Stimulated activated CD4-positive, alpha-beta T cell treated with anti-CD3 and anti-CD28 coated beads, Interleukin-12 subunit alpha, Interleukin-12 subunit beta, amount 100 ng/mL, for 48 hours (primary cell): ENCODE data around the gene CDT1.
"Not testable (repeated sequence)": the region's sequence is repeated elsewhere in the genome, so short reads cannot be mapped to it uniquely, and the experiment has no call there.

Experiments
- DNase-seq, 3 donors: peaks; one replicate each; pipeline ENCODE4 v3.0.0-alpha.2; 2020; ENCODE audit warnings: low read depth in 2 of 3, low spot score in 1 of 3

Gene CDT1

GRCh38 chr16:88782454-88783390, 20.9 kb upstream of the CDT1 start:
- peak; percentile 67 to 80 (median 75) for DNase-seq

GRCh38 chr16:88783391-88784073, 20.1 kb upstream of the CDT1 start:
- DNase-seq = no peak

GRCh38 chr16:88784074-88784855, 19.3 kb upstream of the CDT1 start:
- no peak for DNase-seq

DNA sequence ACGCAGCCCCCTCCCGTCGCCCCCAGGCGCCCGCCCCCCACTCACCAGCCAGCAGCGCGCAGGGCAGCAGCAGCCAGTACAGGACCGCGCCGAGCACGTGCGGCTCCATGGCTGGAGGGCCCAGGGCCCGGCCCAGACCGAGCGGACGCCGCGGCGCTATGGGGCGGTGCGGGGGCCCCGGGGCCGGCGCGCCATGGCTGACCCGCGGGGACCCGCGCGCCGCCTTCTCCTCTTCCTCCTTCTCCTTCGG, 18.8 kb upstream of the CDT1 start:
- DNase-seq = no peak

DNA sequence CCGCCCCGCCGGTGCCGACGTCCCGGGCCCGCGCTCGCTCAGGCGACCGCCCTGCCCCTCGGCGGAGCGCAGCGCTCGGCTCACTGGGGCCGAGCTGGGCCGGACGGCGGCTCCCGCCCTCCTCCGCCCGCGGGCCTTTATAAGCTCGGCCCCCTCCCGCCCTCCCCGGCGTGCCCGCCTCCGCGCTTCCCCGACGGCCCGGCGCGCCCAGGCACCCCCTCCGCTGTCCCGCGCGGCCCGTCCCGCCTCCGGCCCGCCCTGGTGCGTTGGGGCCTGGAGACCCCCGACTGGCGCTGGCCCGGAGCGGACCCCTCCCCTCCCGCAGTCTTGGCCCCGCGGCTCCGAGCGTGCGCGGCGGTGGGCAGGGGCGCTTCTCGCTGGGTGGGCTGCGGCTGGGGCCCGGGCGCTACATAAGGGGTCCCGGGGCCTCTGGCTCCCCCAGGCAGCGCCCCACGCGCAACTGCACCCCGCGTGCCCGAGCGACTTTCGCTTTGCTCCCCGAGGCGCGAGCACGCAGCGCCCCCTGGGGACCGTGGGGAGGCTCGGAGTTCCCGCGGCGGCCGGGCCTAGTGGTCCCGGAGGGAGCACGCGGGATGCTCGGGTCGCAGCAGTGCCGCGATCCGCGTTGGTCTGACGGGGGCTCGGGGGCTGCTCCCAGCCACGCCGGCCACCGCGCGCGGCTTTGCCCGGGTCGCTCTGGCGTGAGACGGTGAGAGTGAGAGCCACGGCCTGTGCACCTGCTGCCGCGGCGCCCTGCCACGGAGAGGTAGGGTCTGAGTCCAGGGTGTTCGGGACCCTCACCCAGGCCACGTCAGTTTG, 18.3 kb upstream of the CDT1 start, which contains the start of gene PIEZO1:
Gene PIEZO1, minus strand, starts transcription at position 115 of the 819 bp plus-strand sequence. CDS start 256 bp downstream, outside the sequence.
- DNase-seq = peak in 1 of 3 donors; percentile 67

DNA sequence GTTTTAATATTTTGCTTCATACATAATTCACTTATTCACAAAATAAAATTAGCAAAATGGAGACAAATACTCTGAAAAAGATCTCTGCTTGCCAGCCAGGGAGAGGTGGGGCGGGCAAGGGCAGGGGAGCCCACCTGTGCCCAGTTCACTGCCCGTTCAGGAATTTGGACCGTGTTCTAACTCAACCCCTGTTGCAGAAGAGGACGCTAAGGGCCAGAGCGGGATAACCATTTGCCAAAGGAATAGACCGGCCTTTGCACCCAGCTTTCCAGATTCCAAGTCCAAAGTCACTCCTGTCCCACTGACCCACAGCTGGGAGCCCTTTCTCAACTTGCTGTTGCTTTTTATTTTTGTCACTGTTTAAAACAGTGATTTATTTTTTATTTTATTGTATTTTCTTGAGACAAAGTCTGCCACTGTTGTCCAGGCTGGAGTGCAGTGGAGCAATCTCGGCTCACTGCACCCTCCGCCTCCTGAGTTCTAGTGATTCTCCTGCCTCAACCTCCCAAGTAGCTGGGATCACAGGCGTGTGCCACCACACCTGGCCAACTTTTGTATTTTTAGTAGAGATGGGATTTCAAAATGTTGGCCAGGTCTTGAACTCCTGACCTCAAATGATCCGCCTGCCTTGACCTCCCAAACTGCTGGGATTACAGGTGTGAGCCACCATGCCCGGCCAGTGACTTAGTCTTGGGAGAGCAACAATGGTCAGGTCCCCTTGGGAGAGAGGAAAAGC, 15.8 kb upstream of the CDT1 start:
- no peak for DNase-seq

- not testable (repeated sequence) for DNase-seq
Observed at GRCh38 chr16:88788749-88789148, 14.8 kb upstream of the CDT1 start.

DNA sequence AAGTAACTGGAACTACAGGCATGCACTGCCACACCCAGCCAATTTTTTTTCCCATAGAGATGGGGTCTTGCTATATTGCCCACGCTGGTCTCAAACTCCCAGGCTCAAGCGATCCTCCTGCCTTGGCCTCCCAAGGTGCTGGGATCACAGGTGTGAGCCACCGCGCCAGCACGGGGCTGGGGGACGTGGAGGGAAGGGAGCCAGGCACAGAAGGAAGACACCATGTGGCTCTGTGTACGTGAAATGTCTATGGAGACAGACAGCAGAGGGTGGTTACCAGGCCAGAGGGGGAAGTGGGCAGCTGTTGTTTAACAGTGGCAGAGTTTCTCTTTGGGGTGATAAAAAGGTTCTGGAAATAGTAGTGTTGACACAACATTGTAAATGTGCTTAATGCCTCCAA, 14.0 kb upstream of the CDT1 start:
- no peak for DNase-seq

DNA sequence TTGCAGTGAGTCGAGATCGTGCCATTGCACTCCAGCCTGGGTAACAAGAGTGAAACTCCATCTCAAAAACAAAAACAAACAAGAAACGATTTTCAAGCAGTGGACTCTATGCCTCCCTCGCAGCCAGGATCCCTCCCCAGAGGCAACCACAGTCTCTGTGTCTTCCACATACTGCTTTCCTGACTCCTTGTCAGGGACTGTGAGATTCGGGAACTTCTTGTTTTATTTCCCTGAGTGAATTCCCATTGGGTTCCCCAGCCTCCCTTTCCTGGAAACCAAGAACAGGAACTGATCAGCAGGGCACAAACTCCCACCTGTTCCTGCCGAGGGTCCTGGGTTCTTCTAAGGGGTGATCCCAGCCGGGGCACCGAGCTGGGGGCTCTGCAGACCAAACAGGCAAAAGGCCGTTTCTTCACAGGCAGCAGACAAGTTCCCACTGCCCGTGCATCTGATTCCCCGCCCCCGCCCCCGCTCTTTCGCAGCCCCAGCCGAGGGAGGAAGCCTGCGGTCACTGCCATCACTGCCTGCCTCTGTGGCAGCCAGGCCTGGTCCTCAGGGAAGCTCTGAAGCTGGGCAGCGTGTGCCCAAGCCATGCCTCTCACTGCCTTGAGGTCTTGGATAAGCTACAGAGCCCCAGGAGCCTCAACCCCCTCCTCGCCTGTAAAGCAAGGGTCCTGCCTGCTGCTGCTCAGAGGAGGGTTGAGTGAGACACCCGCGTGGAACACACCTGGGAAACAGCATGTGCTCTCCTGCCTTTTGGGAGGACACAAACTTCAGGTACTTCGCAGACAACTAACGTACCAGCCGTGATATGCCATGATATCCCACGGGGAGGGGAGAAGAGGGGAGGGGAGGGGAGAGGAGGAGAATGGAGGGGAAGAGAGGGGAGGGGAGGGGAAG, 13.0 kb upstream of the CDT1 start:
- no peak for DNase-seq

- DNase-seq = no peak
Observed at GRCh38 chr16:88792078-88792550, 11.5 kb upstream of the CDT1 start.

GRCh38 chr16:88792668-88793250, 10.8 kb upstream of the CDT1 start:
- no peak for DNase-seq

- DNase-seq = no peak
Observed at GRCh38 chr16:88793251-88793954, 10.2 kb upstream of the CDT1 start.

DNA sequence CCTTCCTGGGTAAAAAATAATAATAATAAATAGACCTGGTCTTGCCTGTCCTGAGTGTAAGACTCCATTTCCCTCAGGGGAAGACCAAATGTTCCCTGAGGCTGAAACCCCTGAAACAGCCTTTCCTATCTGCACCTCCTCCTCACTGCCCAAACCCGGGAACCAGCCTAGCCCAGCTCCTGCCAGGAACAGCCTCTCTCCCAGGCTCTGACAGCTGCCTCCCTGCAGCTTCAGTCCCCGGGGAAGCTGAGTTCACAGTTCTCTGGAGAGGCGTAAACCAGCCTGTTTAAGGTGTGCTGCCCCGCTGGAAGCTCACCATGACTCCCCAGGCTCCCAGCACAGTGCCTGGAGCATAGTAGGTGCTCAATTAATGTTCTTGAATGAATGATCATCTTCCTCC, 7.3 kb upstream of the CDT1 start:
- DNase-seq = no peak

GRCh38 chr16:88798073-88798472, 5.5 kb upstream of the CDT1 start:
- DNase-seq = no peak

DNA sequence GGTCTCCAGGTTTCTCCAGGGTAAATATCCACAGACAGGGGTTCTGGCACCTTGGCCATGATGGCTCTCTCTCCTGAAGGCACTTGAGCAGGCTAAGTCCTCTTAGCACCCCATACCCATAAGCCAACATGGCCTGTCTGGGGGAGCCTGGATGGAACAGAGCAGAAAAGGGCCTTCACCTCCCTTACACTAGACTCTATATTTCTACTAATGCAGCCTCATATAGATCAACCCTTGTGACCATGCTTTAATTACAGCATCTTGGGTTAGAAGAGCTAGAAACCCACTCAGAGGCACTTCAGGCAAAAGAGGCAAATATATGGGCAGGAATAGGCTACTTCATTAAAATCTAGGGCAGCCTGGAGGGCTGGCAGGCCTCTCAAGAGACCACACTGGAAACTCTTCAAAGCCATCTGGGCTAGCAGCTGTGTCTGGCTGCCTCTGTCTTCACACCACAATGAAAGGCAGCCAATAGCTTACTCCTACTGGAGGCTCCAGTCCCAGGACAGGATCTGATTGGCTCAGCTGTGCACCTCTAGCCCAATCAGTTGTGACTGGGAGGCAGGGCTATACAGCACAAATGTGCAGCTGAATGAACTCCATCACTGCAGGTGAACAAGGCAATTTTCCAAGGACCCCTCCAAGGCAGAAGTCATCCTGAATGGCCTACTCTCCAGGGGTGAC, 4.7 kb upstream of the CDT1 start:
- no peak for DNase-seq

GRCh38 chr16:88799569-88800276, 3.9 kb upstream of the CDT1 start:
- no peak for DNase-seq

DNA sequence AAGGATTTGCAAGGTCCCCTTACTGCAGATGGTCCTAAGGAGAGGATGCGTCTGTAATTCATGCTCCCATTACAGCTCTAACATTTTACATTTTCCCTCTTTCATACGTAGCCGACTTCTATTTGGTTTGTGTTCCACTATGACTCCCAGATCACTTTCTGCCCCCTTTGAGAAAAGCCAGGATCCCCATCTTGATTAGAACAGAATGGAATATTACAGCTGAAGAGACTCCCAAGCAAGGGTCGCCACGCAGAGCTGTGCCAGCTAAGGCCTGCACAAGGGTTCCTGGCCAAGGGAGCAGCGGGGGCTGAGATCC, 3.4 kb upstream of the CDT1 start:
- no peak for DNase-seq
